Cardiac muscle cell (in vitro differentiated cells and primary cell): ENCODE measurements around the gene SLC39A1. TPM values are rescaled to one million over a fixed set of nuclear protein-coding genes. Genes with fewer than 3 reads are reported as not detected.
A peak's percentile ranks its signal among the peaks of the same experiment; 100 is the strongest.

Experiments
- DNase-seq, 2 donors: peaks; one replicate each; pipeline versions ENCODE4 v3.0.0 to v3.0.0-alpha.2; 2010 to 2017; ENCODE audit warnings: low read depth in 1 of 2, low spot score in 1 of 2
- H3K27ac ChIP-seq: fragments of 200-600 bp; sonication (generic); 2 replicates; pipeline ENCODE4 v1.5.1; 2016
- H3K27me3 ChIP-seq: fragments of 200-600 bp; sonication (generic); 2 replicates; pipeline ENCODE4 v1.6.0; 2016; ENCODE audit warnings: control low read depth
- H3K36me3 ChIP-seq: fragments of 200-600 bp; sonication (generic); 2 replicates; pipeline ENCODE4 v1.5.1; 2016; ENCODE audit warnings: control low read depth
- H3K4me1 ChIP-seq: fragments of 200-600 bp; sonication (generic); 2 replicates; pipeline ENCODE4 v1.8.1; 2017; ENCODE audit warnings: low read depth, mild to moderate bottlenecking, mixed run types
- H3K4me3 ChIP-seq: fragments of 200-600 bp; sonication (generic); 2 replicates; pipeline ENCODE4 v1.5.1; 2016; ENCODE audit warnings: mild to moderate bottlenecking
- H3K9me3 ChIP-seq: fragments of 200-600 bp; sonication (generic); 2 replicates; pipeline ENCODE4 v1.5.1; 2017; ENCODE audit warnings: low read depth, mild to moderate bottlenecking, control low read depth
- polyA plus RNA-seq: library from polyadenylated mRNA; unstranded; fragments of >200 nt; fragmentation: Nextera tagmentation; extraction: Ambion mirVana; gene quantifications from 2 replicates; pipeline ENCODE4 v1.2.1, GENCODE V29; 2016
- total RNA-seq: library from RNA; depleted of rRNA; stranded (reverse); fragments of >200 nt; gene quantifications from 2 replicates; pipeline ENCODE4 v1.2.3, GENCODE V29; 2016
- TF ChIP-seq, protein P1 (sequence below): IDR thresholded peaks from 2 replicates; pipeline ENCODE4 v1.5.1; 2012; ENCODE audit warnings: low read depth, mild to moderate bottlenecking, low read length

The SLC39A1 gene
- total and polyA plus RNA-seq, 2 experiments from 2014 or later = 71.2 to 75.8 TPM

DNA sequence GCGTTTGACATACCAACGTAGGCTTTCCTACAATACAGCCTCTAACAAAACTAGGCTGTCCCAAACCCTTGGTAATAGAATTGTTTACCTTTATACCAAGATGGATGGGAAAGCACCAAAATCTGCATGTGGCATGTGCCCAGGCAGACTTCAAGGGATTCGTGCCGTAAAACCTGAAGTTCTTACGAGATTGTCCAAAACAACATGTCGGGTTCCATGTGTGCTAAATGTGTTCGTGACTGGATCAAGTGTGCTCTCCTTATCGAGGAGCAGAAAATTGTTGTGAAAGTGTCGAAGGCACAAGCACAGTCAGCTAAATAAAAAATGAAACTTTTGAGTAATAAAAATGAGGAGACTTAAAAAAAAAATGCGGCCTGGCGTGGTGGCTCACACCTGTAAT lies 32.3 kb upstream of the SLC39A1 start:
- Histone ChIP-seq H3K4me3 (no peak overlapping the region), H3K4me1 (peaks cover 8% of the 10 kb centered on the region), H3K27ac (no peak overlapping the region), H3K9me3 (no peaks in the 10 kb centered on the region), H3K27me3 (no peaks in the 10 kb centered on the region), H3K36me3 (peaks cover 16% of the 10 kb centered on the region)
- DNase-seq = no peak
- TF ChIP-seq, protein P1, sequence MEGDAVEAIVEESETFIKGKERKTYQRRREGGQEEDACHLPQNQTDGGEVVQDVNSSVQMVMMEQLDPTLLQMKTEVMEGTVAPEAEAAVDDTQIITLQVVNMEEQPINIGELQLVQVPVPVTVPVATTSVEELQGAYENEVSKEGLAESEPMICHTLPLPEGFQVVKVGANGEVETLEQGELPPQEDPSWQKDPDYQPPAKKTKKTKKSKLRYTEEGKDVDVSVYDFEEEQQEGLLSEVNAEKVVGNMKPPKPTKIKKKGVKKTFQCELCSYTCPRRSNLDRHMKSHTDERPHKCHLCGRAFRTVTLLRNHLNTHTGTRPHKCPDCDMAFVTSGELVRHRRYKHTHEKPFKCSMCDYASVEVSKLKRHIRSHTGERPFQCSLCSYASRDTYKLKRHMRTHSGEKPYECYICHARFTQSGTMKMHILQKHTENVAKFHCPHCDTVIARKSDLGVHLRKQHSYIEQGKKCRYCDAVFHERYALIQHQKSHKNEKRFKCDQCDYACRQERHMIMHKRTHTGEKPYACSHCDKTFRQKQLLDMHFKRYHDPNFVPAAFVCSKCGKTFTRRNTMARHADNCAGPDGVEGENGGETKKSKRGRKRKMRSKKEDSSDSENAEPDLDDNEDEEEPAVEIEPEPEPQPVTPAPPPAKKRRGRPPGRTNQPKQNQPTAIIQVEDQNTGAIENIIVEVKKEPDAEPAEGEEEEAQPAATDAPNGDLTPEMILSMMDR = no peak

DNA sequence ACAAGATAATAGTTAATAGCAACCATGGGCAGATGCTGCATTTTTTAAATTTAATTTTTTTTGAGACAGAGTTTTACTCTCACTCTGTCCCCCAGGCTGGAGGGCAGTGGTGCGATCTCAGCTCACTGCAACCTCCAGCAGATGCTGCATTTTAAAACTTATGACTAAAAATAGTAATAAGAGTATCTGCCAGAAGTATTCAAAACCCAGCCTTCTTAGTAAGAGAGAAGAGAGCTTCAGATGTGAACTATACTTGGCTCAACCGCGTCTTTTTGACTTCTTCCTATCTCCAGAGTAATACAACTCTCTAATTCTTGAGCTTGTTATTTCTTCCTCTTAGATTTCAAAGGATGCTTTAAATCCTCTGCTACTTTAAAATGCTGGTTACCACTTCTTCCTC lies 31.9 kb upstream of the SLC39A1 start:
- H3K4me1 ChIP-seq = peaks cover 8% of the 10 kb centered on the region
- TF ChIP-seq, protein P1 = no peak
- H3K27me3 ChIP-seq = no peaks in the 10 kb centered on the region
- peak overlapping the region; percentile 61 for H3K27ac ChIP-seq
- peaks cover 16% of the 10 kb centered on the region for H3K36me3 ChIP-seq
- no peak for DNase-seq
- H3K9me3 ChIP-seq = no peaks in the 10 kb centered on the region
- H3K4me3 ChIP-seq = no peak overlapping the region

DNA sequence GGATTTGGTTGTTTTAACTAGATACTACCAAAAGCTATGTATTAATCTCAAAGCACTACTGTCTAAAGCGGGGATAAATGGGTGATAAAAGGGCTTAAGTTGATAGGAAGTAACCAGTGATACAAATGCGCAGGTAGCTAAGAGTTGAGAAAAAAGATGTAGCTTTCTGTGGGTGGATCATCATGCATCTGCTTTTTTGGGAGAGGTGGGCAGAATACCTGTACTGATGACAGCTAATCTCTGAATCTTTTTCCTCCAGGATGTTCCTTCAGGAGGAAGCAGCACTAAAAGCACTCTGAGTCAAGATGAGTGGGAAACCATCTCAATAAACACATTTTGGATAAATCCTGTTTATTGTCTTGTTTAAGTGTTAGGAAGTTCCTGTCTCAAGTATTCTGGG lies 28.5 kb upstream of the SLC39A1 start:
- Histone ChIP-seq H3K4me3 (peak overlapping the region; percentile 82), H3K9me3 (no peaks in the 10 kb centered on the region), H3K27me3 (no peaks in the 10 kb centered on the region), H3K4me1 (peaks cover 8% of the 10 kb centered on the region), H3K27ac (peak overlapping the region; percentile 39), H3K36me3 (peaks cover 16% of the 10 kb centered on the region)
- DNase-seq = no peak
- TF ChIP-seq, protein P1 = no peak

DNA sequence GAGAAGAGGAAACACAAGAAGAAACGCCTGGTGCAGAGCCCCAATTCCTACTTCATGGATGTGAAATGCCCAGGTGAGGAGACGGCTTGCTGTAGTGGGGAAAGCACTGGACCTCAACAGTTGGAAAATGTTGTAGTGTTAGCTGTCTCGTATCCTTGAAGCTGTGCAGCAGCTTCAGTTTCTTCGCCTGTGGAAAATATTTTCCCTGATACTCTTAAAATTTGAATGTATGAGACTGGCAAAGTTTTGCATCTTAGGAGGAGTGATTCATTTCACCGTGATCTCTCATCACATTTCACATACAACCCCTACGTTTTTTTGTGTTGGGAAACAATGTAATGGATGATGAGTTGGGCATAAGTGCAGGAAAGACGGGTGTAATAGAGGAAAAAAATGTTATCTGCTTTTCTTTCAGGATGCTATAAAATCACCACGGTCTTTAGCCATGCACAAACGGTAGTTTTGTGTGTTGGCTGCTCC lies 27.9 kb upstream of the SLC39A1 start:
- TF ChIP-seq, protein P1 = no peak
- H3K9me3 ChIP-seq = no peaks in the 10 kb centered on the region
- peak overlapping the region; percentile 87 for H3K27ac ChIP-seq
- peaks cover 8% of the 10 kb centered on the region for H3K4me1 ChIP-seq
- peak overlapping the region; percentile 82 for H3K4me3 ChIP-seq
- H3K27me3 ChIP-seq = no peaks in the 10 kb centered on the region
- peaks cover 16% of the 10 kb centered on the region for H3K36me3 ChIP-seq
- DNase-seq = no peak

DNA sequence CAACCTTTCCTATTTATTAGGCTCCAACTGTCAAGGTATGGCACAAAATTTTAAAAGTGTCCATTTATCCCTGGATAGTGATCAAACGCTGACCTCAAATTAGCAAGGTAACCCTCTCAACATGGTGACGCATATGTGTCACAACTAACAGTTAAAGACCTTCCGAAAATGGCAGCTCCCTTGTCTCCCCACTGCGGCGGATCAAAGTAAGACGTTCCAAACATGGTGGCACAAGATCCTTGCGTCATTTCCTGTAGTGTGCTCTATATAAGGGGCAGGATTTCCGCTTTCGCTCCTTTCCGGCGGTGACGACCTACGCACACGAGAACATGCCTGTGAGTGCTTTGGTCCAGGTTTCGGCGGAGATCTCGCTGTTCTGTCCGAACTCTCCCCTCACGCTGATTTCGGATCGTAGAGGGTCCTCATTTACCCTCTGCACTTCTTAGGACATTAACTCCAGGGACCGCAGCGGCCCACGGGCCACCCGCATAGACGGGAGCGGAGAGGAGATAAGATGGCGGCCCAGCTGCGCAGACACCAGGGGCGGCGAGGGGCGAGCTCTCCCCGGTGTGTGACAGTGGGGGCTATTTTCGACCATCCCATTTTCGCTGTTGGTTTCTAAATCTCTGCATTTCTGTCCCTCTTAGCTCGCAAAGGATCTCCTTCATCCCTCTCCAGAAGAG lies 27.3 kb upstream of the SLC39A1 start, which contains the start of gene RPS27:
Gene RPS27 (plus strand): TSS at position 295 of the 683 bp plus-strand sequence. CDS start 35 bp downstream, at position 330.
- Histone ChIP-seq H3K4me3 (peak within 1 kb of the TSS; percentile 82), H3K27me3 (no peaks in the 10 kb centered on the region), H3K36me3 (peaks cover 16% of the 10 kb centered on the region), H3K27ac (peak within 1 kb of the TSS; percentile 87), H3K4me1 (peaks cover 8% of the 10 kb centered on the region), H3K9me3 (no peaks in the 10 kb centered on the region)
- peak; percentile 98 for DNase-seq
- TF ChIP-seq, protein P1 = no peak
